HUES48 (cell line): Measurements from ENCODE around the gene SPSB1.

Experiments
- H3K27ac ChIP-seq: one replicate; pipeline ENCODE4 v1.7.0; 2013; ENCODE audit warnings: low read depth, low read length, inconsistent platforms
- H3K27me3 ChIP-seq: 2 replicates; pipeline ENCODE4 v1.6.1; 2013; ENCODE audit warnings: mild to moderate bottlenecking, low read length; ENCODE audit not compliant: control insufficient read depth, insufficient read depth
- H3K36me3 ChIP-seq: 2 replicates; pipeline ENCODE4 v1.6.1; 2013; ENCODE audit warnings: low read length; ENCODE audit not compliant: control insufficient read depth, insufficient read depth
- H3K4me1 ChIP-seq: 2 replicates; pipeline ENCODE4 v1.6.1; 2013; ENCODE audit warnings: mild to moderate bottlenecking, low read length; ENCODE audit not compliant: control insufficient read depth, insufficient read depth
- H3K4me3 ChIP-seq: 2 replicates; pipeline ENCODE4 v1.5.1; 2013; ENCODE audit warnings: mild to moderate bottlenecking, low read depth, low read length
- H3K9ac ChIP-seq: 2 replicates; pipeline ENCODE4 v1.6.1; 2013; ENCODE audit warnings: mild to moderate bottlenecking, low read depth, low read length, moderate library complexity
- H3K9me3 ChIP-seq: 2 replicates; pipeline ENCODE4 v1.6.1; 2013; ENCODE audit warnings: low read length; ENCODE audit not compliant: control insufficient read depth, insufficient read depth

Gene SPSB1

DNA sequence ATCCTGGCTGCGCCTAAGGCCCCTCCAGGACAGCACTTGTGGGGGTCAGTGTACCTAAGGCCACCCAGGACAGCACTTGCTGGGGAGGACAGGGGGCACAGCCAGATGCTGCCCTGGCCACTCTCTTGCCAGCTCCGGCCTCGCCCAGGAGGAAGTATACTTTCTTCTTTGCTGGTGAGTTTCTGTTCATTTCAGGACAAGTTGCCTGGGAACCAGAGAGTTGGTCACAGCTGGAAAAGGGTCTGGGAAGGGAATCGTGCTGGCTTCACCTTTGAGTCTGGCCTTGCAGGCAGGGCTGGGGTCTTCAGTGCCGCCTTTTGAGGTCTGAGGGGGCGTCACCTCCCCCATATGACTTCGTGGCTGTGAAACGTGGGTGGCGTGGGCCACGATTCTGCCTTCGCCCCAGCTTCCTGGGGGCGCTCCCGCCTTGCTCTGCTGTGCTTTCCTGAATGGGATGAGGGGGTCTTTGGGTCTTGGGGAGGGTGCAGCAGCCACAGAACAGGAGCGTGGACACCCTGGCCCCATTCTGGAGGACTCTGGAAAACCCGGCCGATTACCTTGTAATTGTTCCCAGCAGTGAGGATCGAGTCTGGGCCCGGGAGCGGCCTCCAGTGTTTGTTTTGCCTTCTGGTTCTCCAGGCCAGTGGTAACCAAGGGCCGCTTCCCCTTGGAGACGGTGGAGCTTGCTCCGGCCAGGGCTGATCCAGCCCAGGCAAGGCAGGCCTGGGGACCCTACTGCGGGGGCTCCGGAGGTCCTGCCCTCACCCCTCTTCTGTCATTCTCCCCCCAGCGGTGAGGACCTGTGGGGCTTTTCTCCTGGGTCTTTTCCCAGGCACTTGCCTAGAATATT is 45.9 kb downstream of the SPSB1 start:
- no peak overlapping the region for H3K9ac ChIP-seq
- no peak overlapping the region for H3K27ac ChIP-seq
- no peaks in the 10 kb centered on the region for H3K9me3 ChIP-seq
- H3K4me3 ChIP-seq = no peak overlapping the region
- H3K27me3 ChIP-seq = no peaks in the 10 kb centered on the region
- no peaks in the 10 kb centered on the region for H3K36me3 ChIP-seq
- 0 out of 2 replicates have a peak, but pooled peaks cover 4% of the 10 kb centered on the region for H3K4me1 ChIP-seq

GRCh38 chr1:9340172-9340854 is 47.6 kb downstream of the SPSB1 start:
- Histone ChIP-seq H3K9me3 (no peaks in the 10 kb centered on the region), H3K4me1 (0 out of 2 replicates have a peak, but pooled peaks cover 4% of the 10 kb centered on the region), H3K27me3 (no peaks in the 10 kb centered on the region), H3K27ac (no peak overlapping the region), H3K4me3 (no peak overlapping the region), H3K36me3 (no peaks in the 10 kb centered on the region), H3K9ac (no peak overlapping the region)

DNA sequence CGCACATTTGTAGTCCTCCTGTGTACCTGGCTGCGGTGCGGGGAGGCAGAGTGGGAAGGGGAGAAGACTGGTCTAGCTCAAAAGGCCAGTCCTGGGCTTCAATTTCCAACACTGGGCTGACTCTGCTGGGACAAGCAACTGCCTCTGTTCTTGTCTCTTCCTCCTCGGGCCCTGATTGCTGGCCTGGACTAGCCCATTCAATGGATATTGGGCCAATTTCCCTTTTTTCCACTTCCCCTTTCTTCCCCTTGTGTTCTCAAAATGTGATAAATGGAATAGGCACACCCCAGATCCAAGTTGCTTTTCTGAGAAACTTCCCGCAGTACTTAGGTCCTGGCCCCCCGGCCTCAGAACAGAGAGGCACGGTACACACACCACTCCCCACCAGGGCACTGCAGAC is 48.2 kb downstream of the SPSB1 start:
- H3K4me3 ChIP-seq = no peak overlapping the region
- no peaks in the 10 kb centered on the region for H3K9me3 ChIP-seq
- no peaks in the 10 kb centered on the region for H3K36me3 ChIP-seq
- no peak overlapping the region for H3K27ac ChIP-seq
- no peak overlapping the region for H3K9ac ChIP-seq
- 0 out of 2 replicates have a peak, but pooled peaks cover 4% of the 10 kb centered on the region for H3K4me1 ChIP-seq
- H3K27me3 ChIP-seq = no peaks in the 10 kb centered on the region

GRCh38 chr1:9341301-9341845 is 48.7 kb downstream of the SPSB1 start:
- Histone ChIP-seq H3K36me3 (no peaks in the 10 kb centered on the region), H3K27me3 (no peaks in the 10 kb centered on the region), H3K4me1 (0 out of 2 replicates have a peak, but pooled peaks cover 4% of the 10 kb centered on the region), H3K9ac (no peak overlapping the region), H3K27ac (no peak overlapping the region), H3K9me3 (no peaks in the 10 kb centered on the region), H3K4me3 (no peak overlapping the region)

- Histone ChIP-seq H3K36me3 (no peaks in the 10 kb centered on the region), H3K27me3 (no peaks in the 10 kb centered on the region), H3K9ac (no peak overlapping the region), H3K27ac (no peak overlapping the region), H3K4me3 (no peak overlapping the region), H3K9me3 (no peaks in the 10 kb centered on the region), H3K4me1 (0 out of 2 replicates have a peak, but pooled peaks cover 6% of the 10 kb centered on the region)
Measured at GRCh38 chr1:9343269-9343668, 50.6 kb downstream of the SPSB1 start.

- Histone ChIP-seq H3K27me3 (no peaks in the 10 kb centered on the region), H3K27ac (no peak overlapping the region), H3K4me3 (no peak overlapping the region), H3K36me3 (no peaks in the 10 kb centered on the region), H3K4me1 (0 out of 2 replicates have a peak, but pooled peaks cover 6% of the 10 kb centered on the region), H3K9me3 (no peaks in the 10 kb centered on the region), H3K9ac (no peak overlapping the region)
Measured at GRCh38 chr1:9344426-9345200, 51.9 kb downstream of the SPSB1 start.

DNA sequence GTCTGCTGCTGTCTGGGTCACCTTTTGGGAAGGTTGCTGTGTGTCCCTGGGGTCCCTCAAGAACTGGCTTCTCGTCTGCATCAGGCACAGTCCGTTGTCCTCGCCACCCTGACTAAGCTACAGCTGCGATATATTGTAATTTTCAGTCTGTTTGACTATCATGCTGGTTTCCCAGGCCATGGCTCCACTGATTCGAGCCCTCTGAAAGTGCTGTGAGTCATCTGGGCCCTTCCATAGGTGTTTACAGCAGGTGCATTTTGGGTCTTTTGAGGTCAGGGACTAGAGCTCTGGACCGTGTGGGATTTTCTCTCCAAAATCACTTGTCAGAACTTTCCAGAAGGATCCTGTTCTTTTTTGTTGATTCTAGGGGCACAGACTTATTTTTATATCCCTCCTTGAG is 52.8 kb downstream of the SPSB1 start:
- H3K4me1 ChIP-seq = 0 out of 2 replicates have a peak, but pooled peaks cover 6% of the 10 kb centered on the region
- H3K9ac ChIP-seq = no peak overlapping the region
- H3K36me3 ChIP-seq = no peaks in the 10 kb centered on the region
- H3K9me3 ChIP-seq = no peaks in the 10 kb centered on the region
- H3K27me3 ChIP-seq = no peaks in the 10 kb centered on the region
- H3K27ac ChIP-seq = no peak overlapping the region
- H3K4me3 ChIP-seq = no peak overlapping the region

GRCh38 chr1:9345922-9346321 is 53.2 kb downstream of the SPSB1 start:
- 0 out of 2 replicates have a peak, but pooled peaks cover 6% of the 10 kb centered on the region for H3K4me1 ChIP-seq
- H3K9me3 ChIP-seq = no peaks in the 10 kb centered on the region
- no peaks in the 10 kb centered on the region for H3K36me3 ChIP-seq
- H3K27ac ChIP-seq = no peak overlapping the region
- no peaks in the 10 kb centered on the region for H3K27me3 ChIP-seq
- H3K4me3 ChIP-seq = no peak overlapping the region
- H3K9ac ChIP-seq = no peak overlapping the region

GRCh38 chr1:9346566-9346965 is 53.9 kb downstream of the SPSB1 start:
- Histone ChIP-seq H3K4me1 (0 out of 2 replicates have a peak, but pooled peaks cover 6% of the 10 kb centered on the region), H3K27me3 (no peaks in the 10 kb centered on the region), H3K36me3 (no peaks in the 10 kb centered on the region)

DNA sequence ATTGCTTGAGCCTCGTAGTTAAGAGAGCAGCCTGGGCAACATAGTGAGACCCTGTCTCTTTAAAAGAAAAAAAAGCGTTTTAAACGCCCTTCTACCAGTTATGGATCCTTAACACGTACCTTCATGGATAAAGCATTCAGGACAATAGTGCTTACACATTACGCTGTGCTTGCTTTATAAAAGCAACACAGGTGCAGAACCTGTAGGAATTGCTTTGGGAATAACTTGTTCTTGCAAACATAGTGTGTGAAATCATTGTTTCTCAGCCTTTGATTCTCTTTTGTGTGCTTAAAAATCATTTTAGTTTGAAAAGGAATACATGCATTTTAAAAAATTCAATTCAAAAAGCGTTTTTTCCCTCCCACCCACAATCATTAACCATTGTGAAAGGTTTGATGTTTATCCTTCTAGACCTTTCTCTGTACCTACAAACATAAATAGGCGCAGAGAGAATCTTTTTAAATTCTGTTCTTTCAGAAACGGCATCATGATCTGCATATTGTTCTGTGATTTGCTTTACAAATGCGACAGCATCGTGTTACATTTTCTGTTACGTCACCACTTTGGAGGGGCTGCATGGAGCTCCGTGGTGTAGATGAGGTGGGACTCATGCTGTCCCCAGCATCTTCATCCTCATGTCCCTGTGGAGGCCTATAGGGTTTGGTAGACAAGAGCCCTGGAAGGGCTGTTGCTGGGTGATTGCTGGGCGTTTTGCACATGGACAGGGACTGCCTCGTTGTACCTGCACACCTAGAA is 54.6 kb downstream of the SPSB1 start:
- H3K9me3 ChIP-seq = no peaks in the 10 kb centered on the region
- no peak overlapping the region for H3K9ac ChIP-seq
- no peaks in the 10 kb centered on the region for H3K27me3 ChIP-seq
- 0 out of 2 replicates have a peak, but pooled peaks cover 6% of the 10 kb centered on the region for H3K4me1 ChIP-seq
- no peak overlapping the region for H3K4me3 ChIP-seq
- no peaks in the 10 kb centered on the region for H3K36me3 ChIP-seq
- no peak overlapping the region for H3K27ac ChIP-seq

More at GRCh38 chr1:9346566-9346965, 53.9 kb downstream of the SPSB1 start:
- no peaks in the 10 kb centered on the region for H3K9me3 ChIP-seq
- no peak overlapping the region for H3K4me3 ChIP-seq
- H3K27ac ChIP-seq = no peak overlapping the region
- H3K9ac ChIP-seq = no peak overlapping the region
